Measurements from ENCODE around the gene PLEKHG5.
"Not testable (repeated sequence)": the region's sequence is repeated elsewhere in the genome, so short reads cannot be mapped to it uniquely, and the experiment has no call there.

DNA sequence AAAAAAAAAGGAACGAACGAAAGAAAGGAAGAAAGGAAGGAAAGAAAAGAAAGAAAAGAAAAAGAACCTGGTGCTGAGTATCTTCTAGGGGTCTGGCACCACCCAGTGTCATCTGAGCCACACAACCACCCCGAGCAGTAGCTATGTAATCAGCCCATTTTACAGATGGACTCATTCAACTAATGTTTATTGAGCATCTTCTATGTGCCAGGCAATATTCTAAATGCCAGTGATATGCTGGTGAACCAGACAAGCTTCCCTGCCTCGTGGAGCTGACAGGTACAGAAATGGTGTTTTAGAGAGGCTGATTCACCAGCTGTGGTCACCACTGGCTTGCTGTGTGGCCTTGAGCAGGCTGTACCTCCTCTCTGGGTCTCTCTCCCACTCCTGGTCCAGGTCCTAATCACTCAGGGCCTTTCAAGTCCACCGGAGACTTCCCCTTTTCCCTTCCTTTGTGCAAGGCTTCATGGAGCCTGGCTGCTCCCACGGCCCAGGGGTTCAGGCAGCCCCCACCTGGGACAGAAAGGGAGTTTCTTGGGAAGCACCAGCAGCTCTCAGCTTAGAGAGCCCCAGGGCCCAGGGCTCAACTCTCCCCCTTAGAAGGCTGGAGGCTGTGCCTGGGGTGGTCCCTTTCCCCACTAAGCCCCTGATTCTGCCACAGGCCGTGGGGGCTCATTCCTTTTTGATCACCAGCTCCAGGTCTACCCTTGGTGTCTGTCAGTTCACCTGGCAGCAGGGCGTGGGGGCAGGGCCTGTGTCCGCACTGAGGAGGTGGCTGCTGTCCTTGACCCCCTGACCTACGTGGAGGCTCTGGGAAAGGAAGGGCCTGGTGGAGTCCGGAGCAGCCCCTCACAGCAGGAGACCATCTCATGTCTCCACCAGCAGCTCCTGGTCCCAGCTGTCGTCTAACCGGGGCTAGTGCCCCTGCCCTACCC is 59.6 kb downstream of the PLEKHG5 start:
- not testable (repeated sequence) for TF ChIP-seq POLR2A, CTCF (IDR thresholded peaks at IDR 0.05)

Measured in heart left ventricle (tissue), 13 donors.